Brain pericyte (primary cell): ENCODE measurements around the gene TSHZ2.

Source experiments
- DNase-seq: peaks from one replicate; pipeline ENCODE4 v3.0.0-alpha.2; 2012; ENCODE audit warnings: low read depth, low spot score

The TSHZ2 gene

DNA sequence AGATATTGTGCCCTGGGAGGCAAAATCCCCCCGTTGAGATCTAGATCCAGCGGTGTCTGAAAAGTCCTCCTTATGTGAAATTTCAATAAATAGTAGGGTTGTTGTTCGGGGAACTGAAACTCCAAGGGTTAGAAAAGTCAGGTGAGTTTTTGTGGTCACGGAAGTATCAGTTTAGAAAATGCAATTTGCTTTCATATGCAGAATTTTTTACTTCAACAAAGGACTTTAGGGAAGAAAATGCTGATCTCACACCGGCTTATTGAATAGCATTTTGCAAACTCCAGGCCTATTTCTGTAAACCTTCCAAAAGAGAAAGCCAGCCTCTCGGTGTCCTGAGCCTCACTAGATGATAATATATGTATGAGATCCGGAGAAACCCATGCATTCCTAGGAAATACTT, 254.7 kb downstream of the TSHZ2 start:
- no peak for DNase-seq

DNA sequence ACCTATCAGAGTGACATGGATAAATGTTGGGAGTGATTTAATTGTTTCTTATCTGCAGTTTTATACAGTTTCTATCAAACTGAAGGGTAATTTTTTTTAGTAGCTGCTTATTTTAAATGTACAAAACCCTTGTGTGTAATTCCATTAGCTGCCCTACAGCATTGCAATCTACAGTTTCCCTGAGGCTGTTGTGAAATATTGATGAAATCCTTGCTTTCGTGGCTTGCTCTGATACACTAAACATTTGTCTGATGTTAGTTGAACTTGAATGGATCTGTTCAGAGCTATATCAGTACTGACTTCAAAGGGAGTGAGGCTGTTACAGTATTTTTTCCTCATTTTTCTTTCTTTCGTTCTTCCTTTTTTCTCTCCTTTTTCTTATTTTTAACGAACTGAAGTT, 255.4 kb downstream of the TSHZ2 start:
- DNase-seq: no peak

DNA sequence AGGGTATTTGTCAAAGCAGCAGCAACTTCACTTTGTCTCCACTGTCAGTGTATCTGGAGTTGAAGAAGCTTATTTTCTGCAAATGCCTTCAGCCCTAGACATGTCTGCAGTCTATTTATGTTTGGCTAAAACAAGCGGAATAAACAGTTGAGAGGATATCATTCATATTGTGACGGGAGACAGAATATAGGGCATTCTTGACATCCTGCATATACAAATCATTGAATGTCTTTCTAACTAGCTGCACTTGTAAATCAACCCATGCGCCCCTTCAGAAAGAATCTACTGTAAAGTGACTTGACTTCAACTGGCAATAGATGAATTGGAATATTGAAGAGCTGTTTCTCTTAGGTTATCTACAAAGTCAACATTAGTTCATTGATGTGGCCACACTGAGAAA, 258.9 kb downstream of the TSHZ2 start:
- DNase-seq: no peak

DNA sequence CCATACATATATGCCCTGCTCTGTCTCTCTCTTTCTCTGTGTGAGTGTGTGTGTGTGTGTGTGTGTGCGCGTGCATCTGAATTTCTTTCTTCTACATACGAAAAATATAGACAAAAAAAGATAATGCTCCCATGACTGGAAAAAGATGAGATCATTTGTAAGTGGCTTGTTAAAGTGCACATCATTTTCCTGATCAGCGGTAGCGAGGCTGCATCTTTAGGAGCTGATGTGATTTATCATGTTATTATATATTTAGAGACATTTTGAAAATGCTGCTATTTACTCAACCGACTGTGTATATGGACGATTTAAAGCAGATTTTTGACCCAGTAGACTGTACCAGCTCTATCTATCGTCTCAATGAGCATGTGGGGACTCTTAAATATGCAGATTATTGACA, 265.3 kb downstream of the TSHZ2 start:
- no peak for DNase-seq

DNA sequence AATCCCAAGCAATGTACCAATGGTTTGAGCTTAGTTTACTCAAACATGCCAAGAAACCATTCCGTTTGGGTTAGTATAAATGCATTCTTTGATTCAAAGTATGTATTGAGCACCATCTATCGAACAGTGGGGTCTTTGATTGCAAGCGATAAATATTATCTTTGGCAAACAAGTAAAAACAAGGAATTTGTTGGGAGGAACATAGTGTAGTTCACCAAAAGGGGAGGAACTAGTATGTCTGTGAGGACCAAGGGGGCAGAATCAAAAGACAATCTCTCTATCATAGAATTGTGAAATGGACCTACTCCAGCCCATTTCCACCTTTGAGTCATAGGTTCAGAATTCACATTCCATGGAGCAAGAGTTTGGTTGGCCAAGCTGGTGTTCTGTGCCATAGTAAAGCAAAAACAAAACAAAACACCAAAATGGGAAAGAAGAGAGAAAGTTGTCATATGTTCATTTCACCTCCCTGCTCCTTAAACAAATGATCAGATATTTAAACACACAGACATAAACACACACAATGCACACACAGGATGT, 266.0 kb downstream of the TSHZ2 start:
- no peak for DNase-seq

DNA sequence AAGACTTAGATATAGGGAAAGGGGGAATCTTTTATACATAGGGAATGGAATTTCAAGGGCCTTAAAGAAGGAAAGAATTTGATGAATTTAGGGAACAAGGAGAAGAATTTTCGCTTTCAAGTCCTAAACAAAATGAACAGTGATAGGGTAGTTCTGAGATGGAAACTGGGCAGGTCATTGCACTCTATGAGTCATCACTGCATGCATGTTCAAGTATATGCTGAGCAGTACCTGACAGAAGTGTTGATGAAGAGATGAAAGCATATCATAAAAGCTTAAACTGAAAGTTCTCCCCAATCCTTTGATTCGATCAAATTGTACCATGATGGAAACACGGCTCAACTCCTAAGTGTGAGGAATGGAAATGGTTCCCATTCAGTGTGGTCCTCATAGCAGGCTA, 271.0 kb downstream of the TSHZ2 start:
- DNase-seq: no peak

DNA sequence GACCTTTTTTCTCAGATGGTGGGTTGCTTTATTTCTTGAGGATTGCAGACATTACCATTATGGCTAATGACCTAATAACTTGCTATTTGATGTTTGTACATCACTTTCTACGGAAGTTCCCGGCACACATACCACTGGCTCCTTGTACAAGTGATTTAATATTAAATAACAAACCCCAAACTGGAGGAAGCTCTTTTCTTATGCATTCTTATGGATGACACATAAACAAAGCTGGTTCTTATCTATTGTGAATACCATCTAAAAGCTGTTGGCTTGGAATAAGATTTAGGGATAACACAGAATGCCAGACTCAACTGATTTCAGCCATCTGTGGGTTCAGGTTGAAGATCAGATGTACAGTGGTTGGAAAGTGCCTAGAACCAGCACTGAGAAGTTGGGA, 272.6 kb downstream of the TSHZ2 start:
- DNase-seq: no peak

DNA sequence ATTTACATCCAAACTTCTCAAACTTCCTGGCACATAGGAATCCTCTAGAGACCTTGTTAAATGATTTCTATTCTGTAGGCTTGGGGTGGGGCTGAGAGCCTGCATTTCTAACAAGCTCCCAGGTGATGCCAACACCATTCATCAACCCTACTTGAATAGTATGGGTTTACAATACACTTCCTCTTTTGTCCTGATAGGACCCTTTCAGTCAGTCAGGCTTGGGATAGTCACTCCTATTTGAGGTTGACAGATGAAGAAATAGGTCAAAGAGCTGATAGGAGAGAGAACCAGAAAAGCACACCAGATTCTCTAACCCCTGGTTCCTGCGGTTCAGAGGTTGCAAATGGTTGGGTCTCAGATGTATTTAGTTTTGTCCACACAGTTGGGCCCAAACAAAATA, 273.4 kb downstream of the TSHZ2 start:
- DNase-seq: no peak

DNA sequence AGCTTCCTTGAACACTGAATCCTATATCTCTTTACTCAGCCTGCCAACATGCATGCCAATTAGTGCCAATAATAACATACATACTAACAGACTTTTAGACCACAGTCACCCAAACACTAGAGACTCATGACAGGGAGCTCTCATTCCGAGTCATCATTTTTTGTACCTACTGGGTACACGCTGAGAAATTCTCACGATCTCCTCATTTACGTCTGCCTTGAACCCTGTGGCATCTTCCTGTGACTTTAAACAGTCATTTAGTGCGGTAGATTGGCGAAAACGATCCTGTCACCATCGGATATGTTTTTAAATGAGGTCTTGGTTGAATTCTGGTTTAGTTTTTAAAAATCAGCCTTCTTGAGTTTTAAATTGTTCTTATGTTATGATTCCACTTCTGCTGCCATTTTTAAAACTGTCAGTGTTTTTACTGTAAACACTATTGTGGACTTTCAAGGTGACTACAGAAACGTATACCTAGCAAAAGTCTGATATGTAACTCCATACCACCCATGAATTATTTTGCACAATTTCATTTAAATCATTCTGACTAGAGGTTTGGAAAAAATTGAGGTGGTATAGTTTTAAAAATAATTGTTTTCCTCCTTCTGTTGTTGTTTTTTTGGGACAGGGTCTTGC, 275.4 kb downstream of the TSHZ2 start:
- no peak for DNase-seq

DNA sequence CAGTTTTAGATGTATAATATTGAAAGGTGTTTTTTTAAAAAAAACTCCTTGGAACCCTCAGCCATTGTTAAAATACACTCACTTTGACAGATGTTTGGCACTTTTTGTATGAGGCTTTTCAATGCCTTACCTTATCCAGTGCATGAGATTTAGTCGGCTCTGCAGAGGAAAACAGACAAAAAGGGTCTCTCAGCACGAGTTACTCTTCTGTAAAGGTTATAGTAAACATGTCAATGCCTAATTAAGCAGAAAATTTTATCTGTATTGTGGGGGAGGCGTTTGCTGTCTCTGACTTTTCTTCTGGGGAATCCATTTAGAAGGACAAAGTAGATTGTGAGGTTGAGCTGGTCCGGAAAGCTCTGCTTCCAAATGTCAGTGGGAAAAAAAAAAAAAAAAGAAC, 278.3 kb downstream of the TSHZ2 start:
- no peak for DNase-seq

DNA sequence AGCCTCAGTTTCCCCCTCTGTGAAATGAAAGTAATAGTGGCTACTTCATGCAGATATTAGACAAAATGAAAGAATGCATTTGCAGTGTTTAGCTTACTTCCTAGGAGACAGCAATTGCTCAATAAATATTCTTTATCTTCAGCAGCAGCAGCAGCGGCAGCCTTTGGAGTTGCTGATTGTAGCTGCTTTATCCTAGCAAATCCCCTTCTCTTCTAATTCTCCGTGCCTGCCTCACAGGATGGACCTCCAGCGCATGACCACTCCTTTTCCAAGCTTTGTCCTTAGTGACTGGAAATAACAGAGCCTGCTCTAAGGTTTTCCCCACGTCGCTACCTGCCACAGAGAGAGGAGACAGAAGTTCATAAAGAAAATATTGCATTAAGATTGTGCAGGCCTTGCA, 279.8 kb downstream of the TSHZ2 start:
- DNase-seq: no peak

DNA sequence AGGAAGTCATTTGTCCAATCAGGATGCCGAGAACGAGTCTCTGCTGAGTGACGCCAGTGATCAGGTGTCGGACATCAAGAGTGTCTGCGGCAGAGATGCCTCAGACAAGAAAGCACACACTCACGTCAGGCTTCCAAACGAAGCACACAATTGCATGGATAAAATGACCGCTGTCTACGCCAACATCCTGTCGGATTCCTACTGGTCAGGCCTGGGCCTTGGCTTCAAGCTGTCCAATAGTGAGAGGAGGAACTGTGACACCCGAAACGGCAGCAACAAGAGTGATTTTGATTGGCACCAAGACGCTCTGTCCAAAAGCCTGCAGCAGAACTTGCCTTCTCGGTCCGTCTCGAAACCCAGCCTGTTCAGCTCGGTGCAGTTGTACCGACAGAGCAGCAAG, 281.5 kb downstream of the TSHZ2 start:
- DNase-seq: no peak

DNA sequence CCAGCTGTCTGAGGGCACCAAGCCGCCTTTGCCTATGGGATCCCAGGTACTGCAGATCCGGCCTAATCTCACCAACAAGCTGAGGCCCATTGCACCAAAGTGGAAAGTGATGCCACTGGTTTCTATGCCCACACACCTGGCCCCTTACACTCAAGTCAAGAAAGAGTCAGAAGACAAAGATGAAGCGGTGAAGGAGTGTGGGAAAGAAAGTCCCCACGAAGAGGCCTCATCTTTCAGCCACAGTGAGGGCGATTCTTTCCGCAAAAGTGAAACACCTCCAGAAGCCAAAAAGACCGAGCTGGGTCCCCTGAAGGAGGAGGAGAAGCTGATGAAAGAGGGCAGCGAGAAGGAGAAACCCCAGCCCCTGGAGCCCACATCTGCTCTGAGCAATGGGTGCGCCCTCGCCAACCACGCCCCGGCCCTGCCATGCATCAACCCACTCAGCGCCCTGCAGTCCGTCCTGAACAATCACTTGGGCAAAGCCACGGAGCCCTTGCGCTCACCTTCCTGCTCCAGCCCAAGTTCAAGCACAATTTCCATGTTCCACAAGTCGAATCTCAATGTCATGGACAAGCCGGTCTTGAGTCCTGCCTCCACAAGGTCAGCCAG, 283.0 kb downstream of the TSHZ2 start:
- DNase-seq: no peak

DNA sequence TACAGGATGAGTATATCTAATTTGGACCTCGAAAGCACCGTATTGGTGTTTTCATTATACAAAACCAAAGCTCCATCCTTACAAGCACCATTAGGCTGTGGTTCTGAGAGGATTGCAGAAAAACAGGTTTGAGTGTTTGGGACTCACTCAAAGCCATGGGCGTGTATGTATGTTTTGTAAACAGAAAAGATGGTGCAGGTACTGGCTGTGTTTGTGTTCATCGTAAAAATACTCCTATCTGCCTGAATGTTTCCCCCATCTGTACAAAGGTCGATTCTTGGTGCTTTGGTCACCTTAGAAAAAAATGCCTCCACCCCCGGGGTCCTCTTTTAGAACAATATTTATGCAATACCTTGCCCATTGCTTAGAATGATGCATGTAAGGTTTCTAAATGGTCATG, 286.6 kb downstream of the TSHZ2 start:
- no peak for DNase-seq

DNA sequence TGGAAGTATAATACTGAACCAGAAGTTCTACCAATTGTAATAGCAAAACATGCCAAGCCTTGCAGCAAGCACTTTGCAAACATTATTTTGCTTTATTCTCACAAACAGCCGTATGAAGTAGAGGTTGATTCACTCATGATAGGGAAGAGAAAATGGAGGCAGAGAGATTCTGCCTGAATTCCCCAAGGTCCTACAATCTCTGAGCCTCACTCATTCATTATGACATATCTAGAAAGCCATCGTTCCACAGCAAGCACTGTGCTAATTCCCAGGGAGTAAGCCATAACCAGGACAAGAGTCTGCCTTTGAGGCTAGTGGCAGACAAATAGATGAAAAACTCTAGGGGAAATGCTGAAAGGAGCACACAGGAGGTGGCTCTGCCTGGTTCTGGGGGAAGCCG, 288.0 kb downstream of the TSHZ2 start:
- no peak for DNase-seq

DNA sequence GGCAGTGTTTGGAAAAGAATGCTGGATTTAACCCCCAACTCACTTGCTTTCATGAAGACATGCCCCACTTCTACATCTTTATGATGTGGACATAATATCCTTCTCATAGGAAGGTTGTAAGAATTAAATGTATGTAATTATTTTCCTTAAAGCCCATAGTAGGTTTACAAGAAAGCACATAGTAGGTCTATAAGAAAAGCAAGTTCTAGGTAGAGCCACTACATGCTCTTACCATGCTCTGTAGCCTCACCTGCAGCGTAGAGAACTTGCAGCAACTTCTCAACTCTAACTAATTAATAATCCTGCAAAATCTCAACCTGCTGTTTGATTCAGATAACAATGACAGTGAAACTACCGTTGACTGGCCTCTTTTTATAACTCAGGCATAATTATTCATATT, 288.4 kb downstream of the TSHZ2 start:
- DNase-seq: no peak

DNA sequence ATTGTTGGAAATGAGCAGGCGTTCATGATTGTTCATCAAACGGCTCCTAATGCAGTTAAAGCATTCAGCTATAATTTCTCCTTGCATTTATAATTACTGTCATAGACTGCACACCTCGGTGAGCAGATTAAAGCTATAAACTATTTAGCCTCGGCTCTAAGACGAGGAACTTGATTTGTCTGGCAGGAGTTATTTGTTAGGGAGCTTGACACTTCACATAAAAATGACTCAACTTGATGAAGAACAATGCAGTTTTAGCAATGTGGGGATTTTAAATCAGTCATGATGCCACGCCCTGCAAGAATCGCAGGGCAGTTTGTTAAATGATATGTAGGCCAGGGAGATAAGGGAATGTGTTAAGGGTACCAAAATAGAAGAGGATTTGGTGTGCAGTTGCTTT, 290.2 kb downstream of the TSHZ2 start:
- no peak for DNase-seq

DNA sequence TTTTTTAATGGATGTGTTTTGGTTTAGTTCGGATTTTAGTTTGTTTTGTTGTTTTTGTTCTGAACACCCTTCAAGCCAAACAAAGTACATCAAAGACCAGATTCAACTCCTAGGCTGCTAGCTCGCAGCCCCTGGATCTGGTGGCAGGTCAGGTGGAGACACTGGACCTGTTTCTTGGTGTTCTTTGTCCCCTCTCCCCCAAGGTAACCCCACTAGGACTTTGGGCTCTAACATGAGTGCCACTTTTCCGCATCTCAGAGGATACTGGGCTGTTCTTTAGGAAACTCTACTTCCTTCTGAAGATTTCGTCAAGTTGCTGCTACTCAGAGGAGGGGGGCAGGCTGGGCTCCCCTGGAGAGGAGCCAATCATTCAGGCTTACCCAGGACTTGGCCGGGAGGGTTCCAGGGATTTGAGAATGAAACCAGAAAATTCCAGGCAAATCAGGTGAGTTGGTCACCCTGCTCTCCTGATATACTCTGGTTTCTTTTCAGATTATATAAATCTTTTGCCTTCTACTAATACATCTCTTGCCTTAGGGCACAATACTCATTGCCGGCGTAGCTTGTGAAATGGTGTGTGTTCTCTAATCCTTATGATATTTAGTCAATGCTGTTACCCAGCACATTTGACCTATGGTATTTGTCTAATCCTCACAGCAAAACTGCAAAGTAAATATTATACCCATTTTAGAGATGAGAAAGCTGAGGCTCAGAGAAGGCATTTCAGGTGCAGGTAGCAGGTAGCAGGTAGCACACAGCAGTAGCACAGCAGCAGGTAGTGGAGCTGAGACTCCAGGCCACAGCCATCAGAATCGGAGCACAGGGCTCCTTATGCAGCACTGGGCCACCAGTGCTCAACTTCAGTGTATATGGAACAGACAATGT, 291.6 kb downstream of the TSHZ2 start:
- no peak for DNase-seq

DNA sequence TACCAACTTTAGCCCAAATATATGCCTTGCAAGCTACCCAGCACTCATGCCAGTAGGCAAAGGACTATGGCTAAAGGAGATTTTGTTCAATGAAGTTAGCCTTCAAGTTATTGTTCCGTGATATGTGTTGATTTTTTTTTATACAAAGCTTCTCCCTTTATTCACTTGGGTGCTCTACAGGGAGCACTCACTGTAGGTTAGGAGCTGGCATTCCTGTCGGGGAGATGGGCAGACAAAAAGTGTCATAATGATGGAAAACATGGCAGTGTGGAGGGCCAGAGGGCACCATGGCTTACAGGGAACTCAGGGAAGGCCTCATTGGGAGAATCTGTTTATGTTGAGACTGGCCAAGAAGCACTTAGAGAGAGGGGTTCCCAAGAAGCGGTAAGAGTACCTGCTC, 292.4 kb downstream of the TSHZ2 start:
- no peak for DNase-seq

DNA sequence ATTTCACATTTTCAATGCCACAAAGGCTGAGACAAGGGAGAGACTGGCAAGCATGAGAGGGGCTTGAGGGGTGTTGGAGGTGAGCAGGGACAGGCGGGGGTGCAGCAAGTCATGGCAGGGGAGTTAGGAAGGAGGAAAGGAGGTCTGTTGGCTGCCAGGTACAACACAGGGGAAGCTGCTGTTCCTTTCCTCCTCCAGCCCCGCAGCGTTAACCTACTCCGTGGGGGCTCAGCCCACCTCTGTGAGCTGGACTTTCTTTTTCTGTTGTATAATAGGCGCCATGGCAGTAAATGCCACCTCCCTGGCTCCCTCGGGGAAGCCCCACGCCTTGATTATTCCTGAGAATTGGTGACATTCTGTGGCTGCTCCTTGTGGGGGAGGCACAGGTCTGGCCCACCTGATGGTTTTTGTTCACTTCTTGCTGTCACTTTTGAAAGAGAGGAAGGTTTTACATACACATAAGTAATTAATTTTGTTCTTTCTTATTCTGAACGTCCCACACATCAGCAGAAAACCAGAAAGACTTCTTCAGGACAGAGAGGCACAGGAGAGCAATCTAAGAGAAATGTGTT, 293.2 kb downstream of the TSHZ2 start:
- DNase-seq: no peak

DNA sequence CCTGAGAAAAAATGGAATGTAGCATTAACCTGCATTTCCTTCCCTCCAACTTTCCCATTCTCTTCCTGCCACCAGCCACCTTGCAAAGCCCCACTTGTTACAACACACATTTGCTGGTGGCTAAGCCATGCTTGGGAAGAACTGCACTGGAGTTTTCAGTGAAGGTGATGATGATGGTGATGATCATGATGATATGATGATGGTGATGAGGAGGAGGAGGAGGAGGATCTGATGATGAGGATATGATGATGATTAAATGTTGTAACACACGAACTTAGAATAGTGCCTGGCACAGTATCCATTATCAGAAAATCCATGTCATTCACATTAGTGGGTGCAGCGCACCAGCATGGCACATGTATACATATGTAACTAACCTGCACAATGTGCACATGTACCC, 297.2 kb downstream of the TSHZ2 start:
- no peak for DNase-seq

DNA sequence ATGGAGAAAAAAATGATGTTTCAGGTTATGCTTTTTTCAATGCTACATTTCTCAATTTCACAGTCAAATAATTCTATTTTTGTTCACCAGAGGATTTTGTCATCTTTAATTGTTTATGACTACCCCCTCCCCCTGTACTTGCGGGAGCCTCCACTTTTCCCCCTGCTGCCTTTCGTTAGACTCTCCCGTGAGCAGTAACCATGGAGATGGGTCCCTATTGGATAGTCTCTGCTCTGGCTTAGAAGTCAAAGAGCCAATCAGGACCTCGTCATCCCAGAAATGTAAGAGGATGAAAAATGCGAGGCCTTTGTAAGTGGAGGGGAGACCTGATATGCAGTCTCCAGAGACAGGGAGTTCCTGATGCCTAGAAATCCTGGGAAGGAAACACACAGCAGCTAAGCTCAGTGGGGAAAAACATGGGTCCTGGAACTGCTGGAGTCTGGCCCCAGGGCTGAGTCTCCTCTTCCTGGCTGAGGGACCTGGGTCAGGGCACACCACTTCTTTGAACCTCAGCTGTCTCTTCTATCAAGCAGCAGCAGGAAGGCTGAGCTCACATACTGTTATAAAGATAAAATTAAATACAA, 298.7 kb downstream of the TSHZ2 start:
- no peak for DNase-seq
